NCI-H187 treated with DMSO at 0.1 percent for 48 hours (cell line): Measurements from ENCODE around the gene IFITM5.
"Not testable (repeated sequence)": the region's sequence is repeated elsewhere in the genome, so short reads cannot be mapped to it uniquely, and the experiment has no call there.

Source experiments
- DNase-seq: peaks from one replicate; lab custom pipeline; 2025; lab: John Stamatoyannopoulos, UW

The IFITM5 gene

GRCh38 chr11:299081-299891, at the start of gene IFITM5:
Gene IFITM5, minus strand, starts transcription at chr11:299526. Its CDS starts 36 bp downstream, at chr11:299490.
- DNase-seq: no peak

- no peak for DNase-seq
Measured at GRCh38 chr11:346529-346928, 47.2 kb upstream of the IFITM5 start.

GRCh38 chr11:344836-345578, 45.7 kb upstream of the IFITM5 start:
- no peak for DNase-seq

GRCh38 chr11:342328-342727, 43.0 kb upstream of the IFITM5 start:
- DNase-seq: no peak

GRCh38 chr11:340539-341512, 41.5 kb upstream of the IFITM5 start:
- no peak for DNase-seq

- no peak for DNase-seq
Measured at GRCh38 chr11:339963-340362, 40.6 kb upstream of the IFITM5 start.

- DNase-seq: no peak
Measured at GRCh38 chr11:337711-338110, 38.4 kb upstream of the IFITM5 start.

GRCh38 chr11:336659-337198, 37.4 kb upstream of the IFITM5 start:
- DNase-seq: no peak

GRCh38 chr11:335779-336658, 36.7 kb upstream of the IFITM5 start:
- DNase-seq: no peak

GRCh38 chr11:334264-334994, 35.1 kb upstream of the IFITM5 start:
- DNase-seq: no peak

- DNase-seq: not testable (repeated sequence)
Measured at GRCh38 chr11:333616-334263, 34.4 kb upstream of the IFITM5 start.

- no peak for DNase-seq
Measured at GRCh38 chr11:332651-333480, 33.5 kb upstream of the IFITM5 start.

- DNase-seq: no peak
Measured at GRCh38 chr11:331358-332060, 32.2 kb upstream of the IFITM5 start.

- no peak for DNase-seq
Measured at GRCh38 chr11:330694-331357, 31.5 kb upstream of the IFITM5 start.

- DNase-seq: no peak
Measured at GRCh38 chr11:330307-330693, 31.0 kb upstream of the IFITM5 start.

GRCh38 chr11:329886-330253, 30.5 kb upstream of the IFITM5 start:
- no peak for DNase-seq

GRCh38 chr11:328516-329100, 29.3 kb upstream of the IFITM5 start:
- DNase-seq: not testable (repeated sequence)
